Choroid plexus epithelial cell (primary cell): ENCODE results near the gene CISD3.
A peak's percentile ranks its signal among the peaks of the same experiment; 100 is the strongest.

Source experiments
- DNase-seq: peaks from one replicate; pipeline ENCODE4 v3.0.0-alpha.2; 2010; ENCODE audit warnings: low read depth
- H3K4me3 ChIP-seq: 2 replicates; pipeline ENCODE4 v1.5.1; 2011; ENCODE audit warnings: low read depth, mild to moderate bottlenecking, control low read depth, low read length, moderate library complexity
- CTCF ChIP-seq: conservative IDR thresholded peaks from 2 replicates; pipeline ENCODE4 v1.5.1; 2011; ENCODE audit warnings: low read depth, mild to moderate bottlenecking, control low read depth, inconsistent platforms, low read length, moderate library complexity

The CISD3 gene

GRCh38 chr17:38693700-38694329 is 36.3 kb upstream of the CISD3 start:
- TF ChIP-seq CTCF: no peak
- no peak overlapping the region for H3K4me3 ChIP-seq
- DNase-seq: peak; percentile 55

- no peak for DNase-seq
- H3K4me3 ChIP-seq: no peak overlapping the region
- TF ChIP-seq CTCF: no peak
Measured at GRCh38 chr17:38697061-38697820, 32.9 kb upstream of the CISD3 start.

DNA sequence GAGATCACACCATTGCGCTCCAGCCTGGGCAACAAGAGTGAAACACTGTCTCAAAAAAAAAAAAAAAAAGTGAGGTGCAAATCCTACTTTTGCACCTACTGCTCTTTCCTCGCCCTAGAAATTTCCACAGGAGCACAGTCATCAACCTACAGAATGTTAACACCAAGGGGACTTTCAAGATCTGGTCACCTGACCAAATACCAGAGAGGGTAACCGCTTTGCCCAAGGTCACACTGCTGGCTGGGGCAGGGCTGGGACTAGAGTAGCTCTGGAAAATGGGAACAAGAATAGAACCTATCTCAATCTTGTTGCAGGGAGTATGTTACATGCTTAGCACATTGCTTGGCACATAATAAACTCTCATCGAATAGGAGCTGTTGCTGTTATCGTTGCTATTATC is 31.4 kb upstream of the CISD3 start:
- no peak for TF ChIP-seq CTCF
- DNase-seq: no peak
- H3K4me3 ChIP-seq: no peak overlapping the region

DNA sequence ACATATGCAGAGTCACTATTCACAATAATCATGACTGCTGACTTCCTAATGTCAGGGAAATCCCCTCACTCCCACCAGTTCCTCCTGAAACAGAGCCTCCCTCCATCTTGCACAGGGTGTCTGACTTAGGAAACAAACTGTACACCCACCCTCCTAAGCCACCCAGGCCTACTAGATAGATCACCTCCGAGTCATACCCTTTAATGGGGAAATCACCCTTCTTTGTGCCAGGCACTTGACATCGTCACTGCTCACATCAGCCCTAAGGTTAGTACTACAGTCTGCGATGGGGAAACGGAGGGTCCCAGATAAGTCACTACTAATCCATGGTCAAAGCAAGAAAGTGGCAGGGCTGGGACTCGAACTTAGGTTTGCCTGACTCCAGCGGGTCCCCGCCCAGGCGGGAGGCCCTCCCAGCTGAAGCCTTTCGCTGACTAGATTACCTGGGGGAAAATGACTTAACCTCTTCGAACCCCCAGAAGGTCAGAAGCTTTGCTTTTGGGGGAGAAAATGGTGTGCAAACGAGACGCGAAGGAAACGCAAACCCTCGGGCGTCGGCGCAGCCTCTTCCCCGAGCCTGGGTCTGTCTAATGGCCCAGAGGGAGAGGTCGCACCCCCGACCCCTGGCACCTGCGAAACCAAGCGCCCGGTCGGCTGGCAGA is 28.5 kb upstream of the CISD3 start:
- TF ChIP-seq CTCF: no peak
- peak; percentile 28 for DNase-seq
- peak overlapping the region; percentile 67 for H3K4me3 ChIP-seq

DNA sequence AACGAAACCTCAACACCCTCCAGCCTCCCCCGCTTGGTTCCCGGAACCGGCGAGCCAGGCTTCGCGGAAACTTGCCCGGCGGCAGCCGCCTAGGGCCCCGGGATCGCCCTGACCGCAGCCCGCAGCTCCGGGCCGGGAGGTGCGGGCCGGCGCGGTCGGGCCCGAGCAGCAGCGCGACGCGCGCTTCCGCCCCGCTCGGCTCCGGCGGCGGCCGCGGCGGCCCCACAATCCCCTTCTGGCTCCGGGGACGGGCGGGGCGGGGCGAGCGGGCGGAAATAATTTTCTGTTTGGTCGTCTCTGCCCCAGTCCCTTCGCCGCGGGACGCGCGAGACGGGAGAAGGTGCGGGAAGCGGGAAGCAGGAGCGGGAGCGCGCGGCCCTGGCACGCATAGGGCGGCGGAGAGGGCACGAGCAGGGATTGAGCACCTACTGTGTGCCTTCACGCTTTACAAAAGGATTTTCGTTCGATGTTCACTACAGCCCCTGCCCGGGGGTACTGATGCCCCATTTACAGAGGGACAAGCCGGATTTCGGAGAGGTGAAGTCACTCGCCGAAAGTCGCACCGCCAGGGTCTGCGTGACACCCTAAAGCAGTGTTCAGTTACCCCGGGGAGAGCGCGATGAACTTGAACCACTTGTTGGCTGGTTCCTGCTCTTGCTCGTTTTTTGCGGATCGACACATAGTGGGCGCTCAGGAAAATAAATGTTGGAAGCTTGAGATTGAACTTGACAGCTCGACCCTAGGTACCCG is 27.8 kb upstream of the CISD3 start:
- peak overlapping the region; percentile 67 for H3K4me3 ChIP-seq
- no peak for TF ChIP-seq CTCF
- peak; percentile 78 for DNase-seq

- no peak for DNase-seq
- H3K4me3 ChIP-seq: peak overlapping the region; percentile 67
- TF ChIP-seq CTCF: no peak
Measured at GRCh38 chr17:38702916-38703741, 27.0 kb upstream of the CISD3 start.
